Panc1 (cell line): ENCODE data around the gene CCBE1.

Experiments used
- CTCF ChIP-seq: fragments of 450-650 bp; IDR thresholded peaks from 2 replicates; pipeline ENCODE4 v1.5.1; 2017; ENCODE audit warnings: mild to moderate bottlenecking
- POLR2AphosphoS5 ChIP-seq: IDR thresholded peaks from 2 replicates; pipeline ENCODE4 v1.6.1; 2012; ENCODE audit warnings: mild to moderate bottlenecking, low read depth, low read length, moderate library complexity
- SIN3A ChIP-seq: IDR thresholded peaks from 2 replicates; pipeline ENCODE4 v1.6.1; 2012; ENCODE audit warnings: low read depth, mild to moderate bottlenecking, low read length, moderate library complexity, borderline replicate concordance; ENCODE audit not compliant: insufficient read depth

- no peak for TF ChIP-seq CTCF
- TF ChIP-seq POLR2AphosphoS5, result no peak
- TF ChIP-seq SIN3A, result no peak
Observed at GRCh38 chr18:59414111-59414653, 283.0 kb downstream of the CCBE1 start.
